Amygdala (tissue), 56 donors: ENCODE results near the gene TMEM19.

ENCODE experiments used
- DNase-seq, 56 donors: peaks; one replicate each; lab custom pipeline; 2025; lab: John Stamatoyannopoulos, UW

TMEM19 gene

DNA sequence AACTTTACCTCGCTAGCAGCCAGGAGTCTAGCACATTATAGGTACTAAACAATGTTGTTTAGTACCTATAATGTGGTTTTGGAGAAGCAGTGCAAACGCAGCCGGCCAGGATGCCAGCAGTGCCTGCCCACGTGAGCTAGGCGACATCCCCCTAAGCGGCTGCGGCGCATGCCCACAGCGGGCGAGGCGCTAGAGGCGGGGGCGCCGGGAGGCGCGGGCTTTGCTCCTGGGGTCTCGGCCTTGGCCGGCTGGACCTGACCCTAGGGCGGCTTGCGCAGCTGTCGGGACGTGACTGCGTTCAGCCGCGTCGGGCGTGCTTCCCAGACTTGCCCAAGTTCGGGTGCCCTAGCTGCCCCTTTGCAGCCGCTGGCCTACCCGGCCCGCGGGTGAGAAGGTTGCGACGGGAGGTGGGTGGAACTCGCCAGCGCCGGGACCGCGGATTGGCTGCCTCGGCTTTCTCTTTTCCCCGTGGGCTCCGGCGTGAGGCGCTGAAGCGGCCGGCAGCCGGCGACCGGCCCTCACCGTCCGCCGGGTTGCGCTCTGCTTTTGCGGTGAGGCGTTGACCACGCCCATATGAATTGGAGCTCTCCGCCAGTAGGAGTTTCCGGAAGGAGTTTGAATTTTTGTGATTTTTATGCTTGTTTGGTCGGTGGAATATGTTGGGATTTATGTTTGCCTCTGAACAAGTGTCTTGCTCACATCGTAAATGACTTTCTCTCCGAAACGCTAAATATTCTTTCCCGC is at the start of gene TMEM19:
TSS of gene TMEM19 (plus strand) at position 169 of the 744 bp plus-strand sequence. CDS start 599 bp downstream, outside the sequence.
- DNase-seq: peak; percentile 40 to 100 (median 88)

DNA sequence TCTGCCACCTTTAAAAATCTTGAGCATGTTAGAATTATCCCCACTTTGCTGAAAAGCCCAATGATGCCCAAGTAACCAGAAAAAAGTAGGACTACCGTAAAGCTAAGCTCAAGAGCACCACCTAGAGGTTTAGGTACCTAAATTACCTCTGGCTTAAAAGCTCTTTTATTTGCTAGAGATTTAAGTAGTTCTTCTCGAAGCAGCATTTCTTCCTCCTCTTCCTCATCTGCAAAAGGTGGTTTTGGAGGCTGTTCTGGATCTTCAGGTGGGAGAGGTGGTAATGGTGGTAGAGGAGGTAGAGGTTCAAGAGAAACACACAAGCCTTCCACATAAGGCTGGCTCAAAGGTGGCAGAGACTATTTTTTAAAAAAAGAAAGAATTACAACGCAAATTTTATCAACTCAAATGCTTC is 49.2 kb upstream of the TMEM19 start:
- DNase-seq: peak in 2 of 56 donors; percentile 12 to 61

DNA sequence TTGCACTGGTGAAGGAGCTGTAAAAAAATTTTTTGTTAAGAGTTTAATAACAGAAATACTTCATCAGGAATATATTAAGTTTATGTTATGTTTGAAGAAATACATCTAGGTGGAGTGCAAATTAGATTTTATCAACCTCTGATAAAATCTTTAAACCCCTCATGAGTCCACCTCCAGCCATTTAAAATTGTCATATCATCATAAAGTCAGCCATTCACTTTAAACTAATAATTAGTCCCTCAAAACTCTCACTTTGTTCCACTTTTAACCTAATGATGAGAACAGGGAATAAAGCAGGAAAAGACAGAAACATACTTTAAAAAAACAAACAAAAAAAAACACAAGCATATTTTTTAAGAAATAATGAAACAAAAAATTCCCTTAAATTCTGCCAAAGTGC is 47.4 kb upstream of the TMEM19 start:
- DNase-seq: no peak

DNA sequence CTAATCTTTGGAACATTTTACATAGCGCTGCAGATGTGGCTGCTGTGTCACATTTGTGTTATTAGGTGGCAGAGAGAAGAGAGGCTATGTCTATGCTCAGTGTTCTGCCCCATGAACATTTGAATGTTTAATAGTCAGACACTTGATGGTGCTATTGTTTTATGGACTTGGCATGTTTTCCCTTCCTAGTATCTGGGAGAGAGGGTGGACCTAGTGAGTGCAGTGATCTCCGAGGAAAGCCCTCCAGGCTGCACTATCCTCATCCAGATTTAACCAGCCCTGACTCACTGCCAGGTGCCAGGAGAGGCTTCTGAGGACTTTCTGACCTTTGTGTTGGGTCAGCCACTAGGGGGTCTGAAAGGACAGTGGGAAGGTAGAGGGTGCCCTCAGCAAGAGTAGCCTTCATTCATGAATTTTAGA is 46.5 kb upstream of the TMEM19 start:
- DNase-seq: peak in 1 of 56 donors; percentile 10

DNA sequence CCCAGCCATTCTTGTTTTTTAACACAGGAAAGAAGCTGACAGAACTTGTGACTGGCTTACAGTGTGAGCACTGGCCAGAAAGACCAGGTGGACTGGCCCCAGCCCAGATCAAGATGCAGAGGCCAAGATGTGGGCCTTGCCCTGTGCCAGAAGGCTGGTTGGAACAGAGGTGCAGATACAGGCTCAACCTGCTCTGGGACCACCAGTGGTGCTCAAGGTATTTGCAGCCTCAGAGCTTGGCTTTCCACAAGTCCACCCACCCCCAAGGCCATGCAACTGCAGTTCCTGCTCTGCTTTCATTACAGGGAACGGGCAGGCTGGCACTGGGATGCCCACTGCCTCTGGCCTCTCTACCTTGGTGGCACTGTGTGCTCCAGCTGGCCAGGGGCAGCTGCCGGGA is 45.6 kb upstream of the TMEM19 start:
- DNase-seq: no peak

DNA sequence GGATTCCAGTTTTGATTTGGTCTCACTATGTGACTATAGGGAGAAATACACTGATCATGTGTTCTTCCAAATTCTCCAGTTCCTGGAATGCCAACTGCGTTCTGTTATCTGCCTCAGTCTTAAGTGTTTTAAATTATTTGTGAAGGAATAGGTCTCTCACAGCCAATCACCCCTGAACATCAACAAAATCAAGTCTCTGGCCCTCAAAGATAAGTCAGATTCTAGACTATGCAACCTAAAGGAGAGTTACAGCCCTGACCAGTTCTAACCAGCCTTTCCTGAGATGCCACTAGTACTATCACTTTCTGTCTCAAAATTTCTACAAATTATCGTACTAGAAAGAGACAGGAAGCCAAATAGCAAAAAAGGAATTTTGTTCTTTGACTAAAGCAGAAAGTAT is 44.5 kb upstream of the TMEM19 start:
- no peak for DNase-seq

DNA sequence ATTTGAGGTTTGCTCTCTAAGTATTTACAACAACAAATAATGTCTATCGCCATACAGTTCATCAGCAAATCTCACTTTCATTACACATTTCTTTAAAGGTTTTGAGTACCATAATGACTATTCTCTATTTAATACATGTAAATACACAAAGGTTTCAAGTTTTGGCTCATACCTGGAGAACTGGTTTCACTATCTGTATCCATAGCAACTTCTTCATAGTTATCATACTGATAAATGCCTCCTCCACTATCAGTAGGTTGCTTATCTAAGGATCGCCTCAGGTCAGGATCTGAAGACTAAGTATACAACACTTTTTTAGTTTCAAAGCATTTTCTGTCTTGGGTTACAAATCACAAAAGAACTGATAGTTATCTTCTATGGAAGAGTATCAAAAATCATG is 43.6 kb upstream of the TMEM19 start:
- DNase-seq: no peak

DNA sequence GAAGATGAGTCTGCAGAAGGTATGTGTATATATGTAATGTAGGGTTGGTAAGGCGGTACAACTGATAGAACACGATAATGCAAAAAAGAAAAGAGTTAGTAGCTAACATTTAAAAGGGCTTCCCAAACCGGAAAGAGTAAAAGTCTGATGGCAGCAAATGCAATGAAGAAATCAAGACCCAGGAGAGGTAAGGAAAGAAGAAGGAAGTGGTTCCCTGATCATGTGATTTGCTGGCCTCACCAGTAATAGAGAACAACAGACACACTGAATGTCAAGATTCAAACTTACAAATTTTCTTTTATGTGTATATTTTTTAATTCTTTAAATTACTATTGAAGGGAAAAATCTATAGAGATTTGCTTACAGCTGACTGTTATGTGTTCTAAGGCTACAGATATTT is 40.6 kb upstream of the TMEM19 start:
- DNase-seq: no peak

DNA sequence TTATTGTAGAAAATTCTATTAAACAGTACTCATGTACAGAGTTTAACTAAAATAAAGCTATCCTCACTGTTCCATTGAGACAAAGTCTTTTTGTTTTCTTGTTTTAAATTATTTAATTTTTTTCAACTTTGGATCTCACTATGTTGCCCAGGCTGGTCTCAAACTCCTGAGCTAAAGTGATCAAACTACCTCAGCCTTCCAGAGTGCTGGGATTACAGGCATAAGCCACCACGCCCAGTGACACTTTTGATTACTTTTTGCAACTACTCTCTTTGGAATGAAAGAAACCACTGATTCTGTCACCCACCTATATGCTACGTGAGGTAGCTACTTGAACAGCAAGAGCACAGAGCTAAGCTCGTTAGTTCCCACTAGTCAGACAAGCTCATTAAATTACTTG is 39.4 kb upstream of the TMEM19 start:
- no peak for DNase-seq

DNA sequence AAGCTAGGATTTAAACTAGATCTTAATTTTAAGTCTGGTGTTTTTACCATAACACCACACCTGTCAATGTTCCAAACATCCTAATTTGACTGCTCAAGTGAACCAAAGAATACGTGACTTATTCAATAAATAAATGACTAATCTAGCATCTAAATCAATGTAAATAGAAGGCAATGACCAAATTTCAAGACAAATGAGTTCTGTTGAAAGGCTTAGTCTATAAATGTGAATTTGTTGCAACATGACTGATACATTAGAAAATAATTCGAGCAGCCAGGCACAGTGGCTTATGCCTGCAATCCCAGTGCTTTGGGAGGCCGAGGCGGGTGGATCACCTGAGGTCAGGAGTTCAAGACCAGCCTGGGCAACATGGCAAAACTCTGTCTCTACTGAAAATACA is 37.3 kb upstream of the TMEM19 start:
- DNase-seq: no peak

DNA sequence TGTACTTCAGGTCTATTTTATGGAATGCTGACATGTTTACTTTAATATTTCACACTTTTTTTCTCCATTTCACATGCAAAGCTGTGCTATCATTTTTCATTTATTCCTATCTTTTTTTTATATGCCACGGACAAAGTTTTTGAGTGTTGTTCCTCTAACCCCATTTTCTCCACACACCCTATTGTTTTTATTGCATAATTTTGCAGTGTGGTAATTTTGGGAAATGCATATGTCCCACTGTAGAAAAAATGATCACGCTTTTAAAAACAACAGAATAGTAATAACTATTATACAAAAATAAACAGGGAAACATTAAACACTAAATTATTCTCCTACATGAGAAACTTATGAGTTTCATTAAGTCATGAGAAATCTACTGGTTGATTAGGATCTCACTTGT is 36.5 kb upstream of the TMEM19 start:
- no peak for DNase-seq

DNA sequence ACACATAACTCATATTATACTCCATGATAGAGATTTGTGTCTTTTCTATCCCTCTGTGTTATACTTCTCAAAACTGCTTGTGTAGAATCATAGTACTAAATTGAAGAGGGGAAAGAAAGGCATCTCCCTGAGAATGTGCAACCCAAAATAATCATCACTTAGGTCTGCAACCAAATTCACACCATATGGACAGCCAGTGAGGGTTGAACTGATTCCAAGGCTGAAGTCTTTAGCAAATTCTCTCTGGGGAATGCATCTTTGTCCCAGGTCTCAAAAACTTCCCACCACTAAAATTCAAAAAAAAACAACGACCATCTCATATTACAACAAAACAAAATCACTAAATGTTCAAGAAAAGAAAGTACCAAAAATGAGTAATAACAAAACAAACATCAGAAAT is 33.2 kb upstream of the TMEM19 start:
- DNase-seq: no peak

DNA sequence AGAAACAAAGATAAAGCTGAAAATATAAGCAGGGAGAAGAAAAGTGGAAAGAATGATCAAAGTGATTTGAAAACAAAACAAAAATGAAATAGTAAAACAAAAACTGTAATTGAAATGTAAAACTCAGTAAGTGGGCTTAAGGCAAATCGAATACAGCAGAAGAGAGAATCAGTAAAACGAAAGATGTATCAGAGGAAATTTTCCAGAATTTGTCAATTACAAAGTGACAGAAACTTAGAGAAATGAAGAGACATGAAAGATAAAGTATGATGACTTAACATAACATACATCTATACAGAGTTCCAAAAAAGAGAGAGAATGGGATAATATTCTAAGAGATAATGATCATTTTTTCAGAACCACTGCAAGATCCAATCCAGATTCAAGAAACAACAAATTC is 32.7 kb upstream of the TMEM19 start:
- no peak for DNase-seq

DNA sequence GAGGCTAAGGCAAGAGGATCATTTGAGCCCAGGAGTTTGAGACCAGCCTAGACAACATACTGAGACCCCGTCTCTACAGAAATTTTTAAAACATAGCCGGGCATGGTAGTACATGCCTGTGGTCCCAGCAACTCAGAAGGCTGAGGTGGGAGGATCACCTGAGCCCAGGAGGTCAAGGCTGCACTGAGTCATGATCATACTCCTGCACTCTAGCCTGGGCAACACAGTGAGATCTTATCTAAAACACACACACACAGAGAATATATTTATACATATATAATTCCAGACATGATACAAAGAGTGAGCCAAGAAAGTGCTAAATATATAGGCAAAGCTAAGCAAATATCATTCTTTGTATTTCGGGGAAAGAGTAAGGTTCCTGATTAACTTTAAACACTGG is 31.7 kb upstream of the TMEM19 start:
- no peak for DNase-seq

DNA sequence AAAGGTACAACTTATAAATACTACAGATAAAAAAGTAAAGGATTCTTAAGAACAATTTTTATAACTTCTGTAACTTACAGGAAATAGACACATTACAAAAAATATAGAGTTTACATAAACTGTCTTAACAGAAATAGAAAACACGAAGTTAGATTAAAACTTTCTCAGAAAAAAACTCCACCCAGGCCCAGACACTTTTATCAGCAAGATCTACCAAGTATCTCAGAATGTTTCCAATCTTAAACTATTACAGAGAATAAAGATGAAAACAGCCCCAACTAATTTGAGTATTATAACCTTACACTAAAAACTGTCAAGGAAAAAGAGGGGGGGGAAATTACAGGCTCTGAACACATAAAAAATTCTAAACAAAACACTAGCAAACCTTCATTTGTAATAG is 30.4 kb upstream of the TMEM19 start:
- no peak for DNase-seq

DNA sequence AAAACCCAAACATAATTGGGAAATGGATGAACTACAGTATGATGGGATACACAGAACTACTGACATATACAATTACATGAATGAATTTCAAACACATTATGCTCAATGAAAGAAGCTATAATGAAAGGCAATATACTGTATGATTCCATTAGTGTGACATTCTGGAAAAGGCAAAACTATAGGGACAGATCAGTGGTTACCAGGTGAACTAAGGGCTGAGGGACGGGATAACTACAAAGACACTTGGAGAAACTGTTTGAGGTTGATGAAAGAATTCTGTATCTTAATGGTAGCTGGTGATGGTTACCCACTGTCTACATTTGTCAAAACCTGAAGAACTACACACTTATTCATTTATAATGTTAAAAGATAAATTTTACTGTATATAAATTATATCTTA is 30.0 kb upstream of the TMEM19 start:
- DNase-seq: no peak

DNA sequence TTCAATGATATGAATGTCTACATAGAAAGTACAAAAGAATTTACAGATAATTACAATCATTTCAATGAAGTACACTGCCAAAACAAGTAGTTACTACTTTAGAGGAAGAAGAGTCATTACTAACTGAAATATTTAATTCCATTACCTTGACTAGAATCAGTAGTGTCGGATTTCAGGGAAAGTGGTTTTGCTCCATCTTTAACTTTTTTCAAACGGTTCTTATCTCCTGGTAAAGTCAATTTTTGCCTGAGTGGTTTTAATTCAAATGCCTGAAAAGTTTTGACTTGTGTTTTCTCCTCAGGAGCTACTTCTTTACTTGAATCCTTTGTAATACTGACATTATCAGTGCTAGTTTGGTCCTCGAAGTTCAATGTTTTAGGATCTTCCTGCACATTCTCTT is 29.1 kb upstream of the TMEM19 start:
- no peak for DNase-seq

DNA sequence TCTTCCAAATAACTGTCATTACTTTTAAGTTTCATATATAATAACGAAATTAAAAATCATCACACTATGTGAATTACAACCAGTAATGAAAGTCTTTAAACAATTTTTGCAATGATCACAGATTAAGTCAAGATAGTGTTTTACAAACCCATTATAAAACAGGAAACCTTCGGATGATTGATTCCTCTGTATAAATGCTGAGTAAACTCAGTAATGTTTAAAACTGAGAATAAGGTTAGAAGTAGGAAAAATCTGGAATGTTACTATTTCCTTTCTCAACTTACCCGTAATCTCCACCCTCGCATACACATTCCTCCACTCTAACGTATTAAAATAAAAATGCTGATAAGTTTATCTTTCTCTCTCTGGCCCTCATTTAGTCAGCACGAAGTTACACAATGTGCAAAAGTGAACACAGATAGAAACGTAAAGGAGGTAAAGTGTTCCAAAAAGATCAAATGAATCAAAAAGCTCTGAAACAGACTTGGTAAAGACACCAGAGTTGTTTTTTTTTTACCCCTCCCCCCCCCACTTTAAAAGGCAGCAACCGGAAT is 23.8 kb upstream of the TMEM19 start:
- DNase-seq: no peak

DNA sequence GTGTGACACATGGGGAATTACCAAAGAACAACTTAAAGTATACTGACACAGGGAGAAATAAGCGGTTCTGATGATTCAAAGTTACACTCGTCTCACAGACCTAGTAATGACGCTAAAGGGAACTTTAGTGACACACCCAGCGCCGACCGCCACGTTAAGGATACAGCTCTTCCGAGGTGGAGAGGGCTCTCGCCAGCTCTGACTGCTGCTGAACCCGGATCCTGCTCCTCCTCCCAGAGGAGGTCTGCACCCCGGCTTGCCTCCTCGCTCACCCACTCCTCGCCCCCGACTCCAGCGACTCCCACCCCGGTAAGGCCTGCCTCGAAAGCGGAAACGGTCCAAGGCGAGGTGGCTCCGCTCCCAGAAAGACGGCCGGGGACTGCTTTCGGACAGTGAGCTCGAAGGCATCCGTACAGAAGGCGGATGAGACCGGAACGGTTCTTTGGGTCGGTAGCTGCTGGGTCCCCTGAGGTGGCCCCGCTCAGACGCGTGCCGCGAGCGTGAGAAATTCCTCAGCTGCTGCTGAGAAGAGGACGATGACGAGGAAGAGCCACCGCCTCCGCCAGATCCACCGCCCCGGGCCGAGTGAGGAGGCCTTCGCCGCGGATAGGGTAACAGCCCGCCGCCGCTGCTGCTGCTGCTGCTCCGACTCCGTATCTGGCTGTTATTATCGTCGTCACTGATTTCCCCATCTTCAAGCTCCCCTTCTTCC is 22.9 kb upstream of the TMEM19 start:
- DNase-seq: peak in 45 of 56 donors; percentile 5 to 75 (median 48)

DNA sequence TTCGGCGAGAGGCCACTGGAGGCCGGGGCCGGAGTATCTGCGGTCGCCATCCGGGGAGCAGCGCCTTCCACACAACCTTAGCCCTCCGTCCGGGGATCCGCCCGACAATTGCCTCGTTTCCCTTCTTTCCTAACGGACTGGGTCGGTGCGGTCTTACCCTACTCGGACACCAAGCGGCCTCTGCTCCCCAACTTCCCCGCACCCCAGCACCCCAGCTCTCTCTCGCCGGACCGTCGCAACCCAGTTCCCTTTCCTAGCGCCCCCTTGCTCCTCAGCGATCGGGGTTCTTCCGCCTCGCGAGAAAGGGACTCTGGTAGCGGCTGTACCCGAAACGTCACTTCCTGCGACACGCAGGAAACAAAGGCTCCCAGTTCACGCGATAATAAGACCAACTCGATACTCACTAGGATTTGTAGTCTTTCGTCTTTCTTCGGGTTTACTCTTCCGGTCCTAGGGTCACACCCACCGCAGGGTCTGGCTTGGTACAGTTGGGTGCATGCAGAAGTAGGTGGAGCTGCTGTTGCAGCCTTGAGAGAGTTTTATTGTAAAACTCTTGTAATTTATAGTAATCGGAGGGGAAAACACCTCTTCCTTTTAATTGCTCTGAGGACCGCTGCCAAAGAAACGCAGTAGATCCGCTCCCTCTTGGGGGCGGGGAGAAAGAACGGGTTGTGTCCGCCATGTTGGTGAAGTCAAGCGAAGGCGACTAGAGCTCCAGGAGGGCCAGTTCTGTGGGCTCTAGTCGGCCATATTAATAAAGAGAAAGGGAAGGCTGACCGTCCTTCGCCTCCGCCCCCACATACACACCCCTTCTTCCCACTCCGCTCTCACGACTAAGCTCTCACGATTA is 22.1 kb upstream of the TMEM19 start, which contains the start of the genes THAP2 and ZFC3H1:
TSS of gene THAP2 (plus strand) at position 741 of the 850 bp plus-strand sequence. CDS start 209 bp downstream, outside the sequence.
TSS of gene ZFC3H1 (minus strand) at position 288 of the 850 bp plus-strand sequence. CDS start at position 50, 238 bp downstream.
- peak; percentile 63 to 99 (median 96) for DNase-seq
